Mucosa of rectum (tissue), 2 donors: ENCODE data around the gene GGT6.

Source experiments
- H3K27ac ChIP-seq, 2 donors: one replicate each; pipeline ENCODE4 v1.7.0; 2013; ENCODE audit warnings: inconsistent platforms in 2 of 2, low read depth in 2 of 2, low read length in 2 of 2
- H3K27me3 ChIP-seq, 2 donors: one replicate each; pipeline ENCODE4 v1.7.0; 2013; ENCODE audit warnings: low read length in 2 of 2; ENCODE audit not compliant: control insufficient read depth in 2 of 2, insufficient read depth in 2 of 2
- H3K36me3 ChIP-seq, 2 donors: one replicate each; pipeline ENCODE4 v1.7.0; 2013; ENCODE audit warnings: low read length in 2 of 2; ENCODE audit not compliant: control insufficient read depth in 2 of 2, insufficient read depth in 2 of 2
- H3K4me1 ChIP-seq, 2 donors: one replicate each; pipeline ENCODE4 v1.7.0; 2013; ENCODE audit warnings: low read length in 2 of 2, mild to moderate bottlenecking in 1 of 2; ENCODE audit not compliant: control insufficient read depth in 2 of 2, insufficient read depth in 2 of 2
- H3K4me3 ChIP-seq, 2 donors: one replicate each; pipeline ENCODE4 v1.7.0; 2013; ENCODE audit warnings: low read length in 2 of 2
- H3K9ac ChIP-seq, 2 donors: one replicate each; pipeline ENCODE4 v1.7.0; 2013; ENCODE audit warnings: low read length in 2 of 2, low read depth in 1 of 2, mild to moderate bottlenecking in 1 of 2
- H3K9me3 ChIP-seq, 2 donors: one replicate each; pipeline ENCODE4 v1.7.0; 2013; ENCODE audit warnings: low read length in 2 of 2; ENCODE audit not compliant: control insufficient read depth in 2 of 2
- donor health status: healthy.
- donor health status: Normal muscosa, but diverticular disease.

The GGT6 gene

DNA sequence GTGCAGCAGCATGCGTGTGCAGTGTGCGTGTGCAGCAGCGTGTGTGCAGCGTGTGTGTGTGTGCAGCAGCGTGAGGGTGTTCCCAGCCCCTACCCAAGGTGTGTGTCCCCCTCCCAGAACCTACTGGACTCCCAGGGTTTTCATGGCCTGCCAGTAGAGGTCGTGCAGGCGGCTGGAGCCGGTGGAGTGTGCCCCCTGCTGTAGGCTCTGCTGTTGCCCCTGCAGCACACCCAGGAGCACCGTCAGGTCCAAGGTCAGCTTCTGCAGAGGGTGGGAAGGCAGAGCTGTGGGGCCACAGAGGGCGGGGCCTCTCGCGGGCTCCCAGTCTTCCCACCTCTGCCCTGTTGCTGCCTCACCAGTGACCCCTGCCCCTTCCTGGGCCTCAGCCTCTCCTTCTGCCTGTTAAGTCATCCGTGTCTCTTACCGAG, 20.1 kb downstream of the GGT6 start:
- no peaks in the 10 kb centered on the region for H3K9me3 ChIP-seq
- H3K9ac ChIP-seq, result no peak overlapping the region
- no peak overlapping the region for H3K4me3 ChIP-seq
- no peak overlapping the region for H3K27ac ChIP-seq
- H3K4me1 ChIP-seq, result peaks cover 4 to 13% of the 10 kb centered on the region in 2 donors
- no peaks in the 10 kb centered on the region for H3K27me3 ChIP-seq
- H3K36me3 ChIP-seq, result peaks cover 26 to 46% of the 10 kb centered on the region in 2 donors

DNA sequence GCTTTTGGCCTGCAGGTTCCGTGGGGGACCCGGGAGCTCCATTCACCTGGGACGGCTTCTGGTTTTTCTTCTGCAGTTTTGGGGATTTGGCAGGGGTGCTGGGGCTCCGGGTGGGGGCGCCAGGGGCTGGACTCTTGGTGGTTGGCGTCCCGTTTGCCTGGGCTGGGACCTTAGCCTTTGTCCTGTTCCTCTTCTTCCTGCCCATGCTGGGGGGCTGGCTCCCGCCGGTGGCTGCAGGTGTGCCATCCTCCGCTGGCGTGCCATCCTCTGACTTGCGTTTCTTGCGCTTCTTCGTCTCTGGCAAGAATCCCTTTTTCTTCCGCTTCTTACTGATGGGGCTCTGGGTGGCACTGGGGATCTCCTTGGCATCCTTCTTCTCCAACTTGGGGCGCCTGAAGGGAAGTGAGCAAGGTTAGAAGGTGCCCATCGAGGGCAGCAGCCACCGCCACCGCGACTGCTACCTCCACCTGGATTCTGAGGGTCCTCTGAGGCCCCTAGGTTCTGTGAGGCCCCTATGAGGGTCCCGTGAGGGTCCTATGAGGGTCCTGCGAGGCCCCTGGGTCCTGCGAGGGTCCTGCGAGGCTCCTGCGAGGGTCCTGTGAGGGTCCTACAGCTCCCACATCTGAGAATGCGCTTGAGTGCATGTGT, 20.7 kb downstream of the GGT6 start:
- no peaks in the 10 kb centered on the region for H3K9me3 ChIP-seq
- no peak overlapping the region for H3K27ac ChIP-seq
- no peak overlapping the region for H3K4me3 ChIP-seq
- H3K9ac ChIP-seq, result no peak overlapping the region
- peaks cover 26 to 45% of the 10 kb centered on the region in 2 donors for H3K36me3 ChIP-seq
- H3K27me3 ChIP-seq, result no peaks in the 10 kb centered on the region
- H3K4me1 ChIP-seq, result peaks cover 4 to 13% of the 10 kb centered on the region in 2 donors

DNA sequence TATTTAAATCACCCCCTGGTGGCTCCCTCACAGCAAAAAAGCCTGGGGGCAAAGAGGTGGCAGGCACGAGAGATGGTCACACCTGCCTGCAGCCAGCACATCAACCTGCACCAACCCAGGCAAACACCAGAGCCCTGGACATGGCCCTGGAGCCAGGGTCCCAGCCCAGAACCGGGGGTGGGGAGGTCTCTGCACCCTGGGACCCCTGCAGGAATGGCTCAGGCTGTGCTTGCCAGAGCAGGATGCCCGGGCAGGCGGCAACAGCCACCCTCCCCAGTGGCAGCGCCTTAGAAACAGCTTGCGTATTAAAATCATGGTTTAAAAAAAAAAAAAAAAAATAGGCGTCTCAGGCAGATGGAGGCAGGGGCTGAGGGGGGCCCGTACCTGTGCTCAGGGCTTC, 21.4 kb downstream of the GGT6 start:
- H3K9me3 ChIP-seq, result no peaks in the 10 kb centered on the region
- no peak overlapping the region for H3K27ac ChIP-seq
- H3K9ac ChIP-seq, result no peak overlapping the region
- H3K4me3 ChIP-seq, result no peak overlapping the region
- peaks cover 24 to 43% of the 10 kb centered on the region in 2 donors for H3K36me3 ChIP-seq
- peaks cover 7 to 17% of the 10 kb centered on the region in 2 donors for H3K4me1 ChIP-seq
- no peaks in the 10 kb centered on the region for H3K27me3 ChIP-seq

- Histone ChIP-seq H3K9ac (no peak overlapping the region), H3K4me1 (peaks cover 7 to 17% of the 10 kb centered on the region in 2 donors), H3K9me3 (no peaks in the 10 kb centered on the region), H3K36me3 (peaks cover 24 to 38% of the 10 kb centered on the region in 2 donors), H3K4me3 (no peak overlapping the region), H3K27ac (peak overlapping the region in 1 of 2 donors; percentile 17), H3K27me3 (no peaks in the 10 kb centered on the region)
Measured at GRCh38 chr17:4538236-4539002, 22.0 kb downstream of the GGT6 start.

- Histone ChIP-seq H3K36me3 (peaks cover 19 to 31% of the 10 kb centered on the region in 2 donors), H3K27me3 (no peaks in the 10 kb centered on the region), H3K27ac (peak overlapping the region in 1 of 2 donors; percentile 17), H3K9me3 (no peaks in the 10 kb centered on the region), H3K4me1 (peaks cover 7 to 17% of the 10 kb centered on the region in 2 donors), H3K9ac (no peak overlapping the region), H3K4me3 (no peak overlapping the region)
Measured at GRCh38 chr17:4537451-4538235, 22.7 kb downstream of the GGT6 start.

- H3K4me1 ChIP-seq, result peaks cover 7 to 17% of the 10 kb centered on the region in 2 donors
- H3K36me3 ChIP-seq, result peaks cover 11 to 24% of the 10 kb centered on the region in 2 donors
- no peaks in the 10 kb centered on the region for H3K9me3 ChIP-seq
- no peak overlapping the region for H3K4me3 ChIP-seq
- no peaks in the 10 kb centered on the region for H3K27me3 ChIP-seq
- H3K9ac ChIP-seq, result no peak overlapping the region
- peak overlapping the region in 1 of 2 donors; percentile 17 for H3K27ac ChIP-seq
Measured at GRCh38 chr17:4536742-4537411, 23.5 kb downstream of the GGT6 start.

GRCh38 chr17:4536259-4536741, 24.1 kb downstream of the GGT6 start:
- peaks cover 7 to 15% of the 10 kb centered on the region in 2 donors for H3K4me1 ChIP-seq
- no peak overlapping the region for H3K27ac ChIP-seq
- H3K36me3 ChIP-seq, result peaks cover 5 to 18% of the 10 kb centered on the region in 2 donors
- H3K27me3 ChIP-seq, result no peaks in the 10 kb centered on the region
- H3K9me3 ChIP-seq, result no peaks in the 10 kb centered on the region
- H3K4me3 ChIP-seq, result no peak overlapping the region
- no peak overlapping the region for H3K9ac ChIP-seq

- Histone ChIP-seq H3K36me3 (peaks cover 3 to 12% of the 10 kb centered on the region in 2 donors), H3K4me3 (no peak overlapping the region), H3K27me3 (no peaks in the 10 kb centered on the region), H3K27ac (no peak overlapping the region), H3K9me3 (no peaks in the 10 kb centered on the region), H3K4me1 (peaks cover 7 to 15% of the 10 kb centered on the region in 2 donors), H3K9ac (no peak overlapping the region)
Measured at GRCh38 chr17:4535667-4536258, 24.6 kb downstream of the GGT6 start.

DNA sequence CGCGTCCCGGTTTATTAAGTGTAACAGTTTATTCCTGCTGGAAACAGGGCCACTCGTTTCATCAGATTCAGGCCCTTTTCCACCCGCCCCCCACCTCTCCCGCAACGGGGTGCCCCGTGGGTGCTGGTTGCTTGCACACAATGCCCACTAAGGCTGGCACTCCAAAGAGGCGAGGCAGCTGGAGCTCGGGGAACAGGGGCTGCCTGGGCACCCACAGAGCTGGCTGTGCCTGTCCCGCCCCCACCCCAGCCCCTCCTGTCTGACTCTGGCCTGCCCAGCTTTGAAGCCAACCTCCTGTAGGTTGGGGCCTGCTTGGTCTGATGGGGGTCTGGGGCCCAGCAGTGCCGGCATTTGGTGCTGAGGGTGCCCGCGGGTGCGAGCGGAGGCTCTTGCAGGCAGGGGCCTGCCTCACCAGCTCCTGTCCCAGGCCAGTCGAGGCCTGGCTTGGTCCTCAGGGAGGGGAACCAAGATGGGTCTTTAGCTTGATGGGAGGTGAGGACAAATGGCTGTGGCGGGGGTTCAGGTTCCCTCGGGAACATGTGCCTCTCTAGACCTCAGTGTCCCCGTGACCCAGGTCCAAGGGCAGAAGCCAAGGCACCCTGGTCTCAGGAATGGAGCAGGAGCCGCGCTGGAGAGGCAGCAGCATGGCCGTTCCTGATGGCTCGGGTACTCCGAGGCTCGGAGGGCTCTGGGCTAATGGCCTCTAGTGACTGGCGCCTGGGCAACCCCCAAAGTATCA, 25.3 kb downstream of the GGT6 start:
- Histone ChIP-seq H3K36me3 (peaks cover 0 to 9% of the 10 kb centered on the region in 2 donors), H3K4me3 (no peak overlapping the region), H3K9ac (no peak overlapping the region), H3K9me3 (no peaks in the 10 kb centered on the region), H3K4me1 (peaks cover 7 to 14% of the 10 kb centered on the region in 2 donors), H3K27ac (no peak overlapping the region), H3K27me3 (no peaks in the 10 kb centered on the region)
